Stimulated activated CD4-positive, alpha-beta T cell treated with anti-CD3 and anti-CD28 coated beads, Interleukin-2, amount 100 ng/mL, for 48 hours (primary cell): ENCODE results near the gene LARP7.
"Not testable (repeated sequence)": the region's sequence is repeated elsewhere in the genome, so short reads cannot be mapped to it uniquely, and the experiment has no call there.

ENCODE experiments used
- DNase-seq, 2 donors: peaks; one replicate each; pipeline ENCODE4 v3.0.0-alpha.2; 2020

Gene LARP7

DNA sequence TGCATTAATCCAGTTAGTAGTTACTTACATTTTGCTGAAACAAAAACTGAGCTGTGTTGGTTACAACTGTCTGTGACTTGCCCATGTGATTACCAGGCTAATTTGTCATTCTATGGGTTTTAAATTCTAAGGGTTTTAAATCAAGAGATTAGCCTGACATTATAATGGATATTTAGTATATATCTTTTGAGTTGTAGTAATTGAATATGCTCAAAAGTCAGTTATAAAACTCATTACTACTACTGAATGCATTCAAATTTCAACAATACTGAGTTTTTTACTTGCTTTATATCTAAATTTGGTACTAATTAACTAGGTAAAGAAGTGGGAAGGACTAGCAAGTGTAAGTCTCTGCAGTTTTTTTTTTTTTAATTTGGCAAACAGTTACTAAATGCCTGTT is 14.7 kb downstream of the LARP7 start:
- no peak for DNase-seq

DNA sequence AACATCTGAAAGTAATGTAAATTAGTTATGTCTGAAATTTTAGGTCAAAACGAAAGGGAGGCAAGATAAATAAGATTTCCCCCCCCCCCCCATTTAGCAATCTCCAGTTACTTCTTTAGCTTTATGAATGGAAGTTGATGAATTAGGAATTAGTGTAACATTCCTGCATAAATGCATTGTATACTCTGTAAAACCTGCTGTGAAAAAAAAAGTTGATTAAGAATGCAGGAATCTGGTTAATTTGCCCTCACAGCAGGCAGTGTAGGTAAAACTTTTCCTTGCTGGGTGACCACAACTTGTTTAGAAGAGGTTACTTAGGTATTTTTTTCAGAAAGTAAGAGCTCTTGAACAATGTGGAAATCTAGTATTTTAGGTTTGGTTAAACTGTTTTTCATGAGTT is 15.3 kb downstream of the LARP7 start:
- no peak for DNase-seq

DNA sequence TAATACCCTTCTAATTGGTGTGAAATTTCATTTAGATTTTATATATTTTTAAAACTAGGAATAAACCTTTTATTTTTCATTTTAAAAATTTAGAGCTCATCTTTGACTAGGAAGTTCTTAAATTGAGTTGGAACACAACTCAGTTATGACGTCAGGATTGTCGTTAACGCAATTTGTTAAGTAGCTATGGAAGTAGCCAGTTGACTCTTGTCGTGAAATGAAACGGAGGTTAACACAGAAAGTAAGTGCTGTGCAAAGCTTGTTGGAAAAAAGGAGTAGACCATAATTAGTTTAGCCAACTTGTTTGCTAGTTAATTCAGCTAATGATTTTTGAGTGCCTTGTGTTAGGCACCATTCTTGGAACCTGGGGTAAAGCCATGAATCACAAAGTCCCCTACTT is 18.3 kb downstream of the LARP7 start:
- no peak for DNase-seq

DNA sequence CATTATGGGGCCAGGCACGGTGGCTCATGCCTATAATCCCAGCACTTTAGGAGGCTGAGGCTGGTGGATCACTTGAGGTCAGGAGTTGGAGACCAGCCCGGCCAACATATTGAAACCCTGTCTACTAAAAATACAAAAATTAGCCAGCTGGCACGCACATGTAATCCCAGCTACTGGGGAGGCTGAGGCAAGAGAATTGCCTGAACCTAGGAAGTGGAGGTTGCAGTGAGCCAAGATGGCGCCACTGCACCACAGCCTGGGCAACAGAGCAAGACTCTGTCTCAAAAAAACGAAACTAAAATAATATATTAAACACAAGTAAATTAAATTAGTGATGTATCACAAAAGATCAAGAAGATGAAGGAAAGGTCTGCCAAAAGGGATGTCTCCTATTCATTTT is 19.2 kb downstream of the LARP7 start:
- not testable (repeated sequence) for DNase-seq

DNA sequence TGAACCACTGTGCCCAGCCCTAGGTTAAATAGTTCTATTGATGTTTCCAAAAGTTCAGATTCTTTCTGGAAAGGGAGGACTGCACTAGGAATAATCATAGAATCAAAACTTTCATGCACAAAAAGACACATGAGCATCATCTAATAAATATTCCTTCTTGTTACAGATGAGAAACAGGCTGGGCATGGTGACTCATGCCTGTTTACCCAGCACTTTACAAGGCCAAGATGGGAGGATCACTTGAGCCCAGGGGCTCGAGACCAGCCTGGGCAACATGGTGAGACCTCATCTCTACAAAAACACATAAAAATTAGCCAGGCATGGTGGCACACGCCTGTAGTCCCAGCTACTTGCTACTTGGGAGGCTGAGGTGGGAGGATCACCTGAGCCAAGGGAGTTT is 27.7 kb downstream of the LARP7 start:
- no peak for DNase-seq

DNA sequence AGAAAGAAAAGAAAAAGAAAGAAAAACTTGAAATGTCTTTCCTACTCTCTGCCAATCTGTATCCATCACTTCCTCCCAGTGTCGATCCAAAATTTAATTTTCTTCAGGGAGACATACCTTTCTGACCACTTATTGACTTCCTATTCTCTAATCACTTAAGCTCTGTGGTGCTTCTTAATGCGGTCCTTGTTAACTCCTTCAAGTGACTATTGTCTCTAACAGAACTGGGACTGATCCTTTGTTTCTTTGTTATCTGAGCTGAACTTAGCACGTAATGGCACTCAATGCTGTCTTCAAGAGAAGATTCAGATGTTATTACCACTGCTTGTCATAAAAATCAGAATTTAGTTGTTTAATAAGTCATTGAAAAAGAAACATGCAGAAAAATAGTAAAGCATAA is 31.2 kb downstream of the LARP7 start:
- no peak for DNase-seq

DNA sequence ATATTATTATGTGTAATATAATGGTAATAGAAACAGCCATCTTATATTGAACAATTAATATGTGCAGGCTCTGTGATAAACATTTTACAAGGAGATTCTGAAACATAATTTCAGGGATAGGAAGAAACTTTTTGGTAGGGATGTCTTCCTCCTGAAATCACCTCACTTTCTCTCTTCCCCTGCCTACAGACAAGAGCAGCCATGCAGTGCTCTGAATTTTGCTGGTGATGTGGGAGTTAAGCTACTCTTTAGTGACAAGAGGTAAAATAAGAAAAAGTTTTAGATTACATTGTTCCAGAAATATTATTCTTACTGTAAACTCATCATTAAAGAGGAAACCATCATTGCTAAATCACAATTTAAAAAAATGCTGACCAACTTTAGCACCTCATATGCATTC is 36.1 kb downstream of the LARP7 start:
- no peak for DNase-seq

DNA sequence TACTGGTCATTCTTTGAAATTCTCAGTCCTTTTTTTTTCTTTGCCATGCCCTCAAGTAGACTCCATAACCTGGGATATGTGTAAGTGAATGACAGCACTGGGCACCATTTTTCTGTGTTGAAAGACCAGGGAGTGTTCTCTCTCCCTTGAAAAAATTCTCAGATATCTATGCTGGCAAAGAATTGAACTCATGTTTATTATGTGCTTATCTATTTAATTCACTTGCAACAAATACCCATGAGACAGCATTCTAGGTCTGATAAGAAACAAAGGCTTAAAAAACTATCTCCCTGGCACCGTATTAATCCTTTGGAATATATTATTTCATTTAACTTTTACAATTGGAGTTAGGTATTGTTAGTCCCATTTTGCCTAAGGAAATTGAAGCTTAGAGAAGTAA is 36.7 kb downstream of the LARP7 start:
- DNase-seq, result no peak

DNA sequence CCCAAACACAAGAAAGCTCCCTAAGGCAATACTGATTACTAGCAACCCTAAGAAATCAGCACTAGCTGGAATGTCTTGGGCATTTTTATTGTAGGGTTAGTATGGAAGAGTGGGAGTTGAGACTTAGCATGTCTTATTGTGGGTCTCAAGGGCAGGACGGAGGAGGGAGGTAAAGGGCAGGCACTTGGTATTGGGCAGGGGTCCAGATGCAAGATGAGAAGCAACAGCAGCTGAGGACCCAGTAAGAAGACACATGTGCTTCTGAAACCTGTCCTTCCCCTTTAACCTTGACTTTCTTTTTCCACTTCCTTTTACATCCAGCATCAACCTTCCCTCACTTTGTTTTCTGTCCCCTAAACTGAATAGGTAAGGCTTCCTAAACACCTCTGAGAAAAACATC is 37.4 kb downstream of the LARP7 start:
- DNase-seq, result no peak

DNA sequence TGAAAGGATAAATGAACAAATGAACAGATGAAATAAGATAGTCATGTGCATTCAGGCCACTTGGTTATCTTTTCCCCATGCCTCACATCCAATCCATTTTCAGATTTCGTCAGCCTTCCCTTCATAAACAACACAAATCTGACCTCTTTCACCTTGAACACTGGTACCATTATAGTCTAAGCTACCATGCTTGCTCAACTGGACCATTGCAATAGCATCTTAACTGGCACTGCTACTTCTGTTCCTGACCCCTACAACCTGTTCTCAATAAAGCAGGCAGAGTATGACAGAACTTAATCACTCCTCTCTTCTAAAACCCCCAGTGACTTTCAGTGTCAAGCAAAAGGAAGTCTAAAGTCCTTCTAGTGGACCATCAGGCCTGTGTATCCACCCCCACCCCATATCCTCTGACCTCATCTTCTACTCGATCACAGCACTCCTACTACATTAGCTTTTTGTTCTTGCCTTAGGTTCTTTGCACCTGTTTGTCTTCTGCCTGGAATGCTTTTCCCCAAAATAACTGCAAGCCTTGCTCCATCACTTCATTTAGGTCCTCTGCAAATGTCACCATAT is 40.7 kb downstream of the LARP7 start:
- DNase-seq, result no peak

DNA sequence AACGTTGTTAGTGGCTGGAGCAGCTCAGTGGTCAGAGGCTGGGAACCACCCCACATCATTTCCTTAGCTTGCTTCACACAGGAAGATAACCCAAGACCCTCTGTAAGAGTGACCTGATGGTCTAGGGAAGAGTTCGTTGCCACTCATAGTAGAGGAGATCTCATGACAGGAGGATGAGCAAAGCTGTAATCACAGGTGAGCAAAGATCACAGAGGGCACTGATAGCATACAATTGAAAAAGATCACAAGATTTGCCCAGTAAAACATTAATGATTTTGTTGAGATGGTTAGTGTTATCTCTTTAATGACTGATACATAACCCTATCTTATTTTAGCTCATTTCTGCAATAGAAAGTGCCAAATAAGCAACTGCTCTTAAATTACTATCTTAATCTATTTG is 44.1 kb downstream of the LARP7 start:
- no peak for DNase-seq

DNA sequence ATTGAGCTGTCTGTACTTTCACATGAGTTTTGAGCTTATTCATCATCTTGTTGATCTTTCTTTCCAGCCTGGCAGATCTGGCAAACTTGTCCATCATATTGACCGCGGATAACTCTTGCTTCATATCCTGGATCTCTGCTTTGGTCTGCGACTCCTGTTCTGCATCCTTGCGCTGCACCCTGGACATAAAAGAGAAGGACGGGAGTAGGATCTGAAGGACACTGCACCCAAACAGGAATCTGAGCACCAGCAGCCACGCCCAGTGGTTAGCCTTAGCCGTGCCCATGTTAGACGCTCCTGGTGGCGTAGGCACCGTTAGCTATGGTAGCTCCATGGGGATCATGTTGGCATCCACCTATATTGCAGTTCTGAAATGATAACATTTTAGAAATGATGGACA is 56.6 kb downstream of the LARP7 start:
- no peak for DNase-seq

DNA sequence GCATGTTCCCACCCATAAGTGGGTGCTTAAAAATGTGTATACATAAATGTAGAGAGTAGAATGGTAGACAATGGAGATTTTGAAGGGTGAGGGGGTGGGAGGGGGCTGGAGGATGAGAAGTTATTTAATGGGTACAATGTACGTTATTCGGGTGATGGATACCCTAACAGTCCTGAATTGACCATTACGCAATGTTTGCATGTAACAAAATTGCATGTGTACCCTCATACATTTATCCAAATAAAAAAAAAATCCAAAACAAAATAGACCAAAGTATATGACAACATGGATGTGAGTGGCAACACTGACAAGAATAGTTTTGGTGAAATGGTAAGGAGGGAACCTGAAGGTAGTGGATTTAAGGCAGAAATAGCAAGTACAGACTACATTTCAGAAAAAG is 63.7 kb downstream of the LARP7 start:
- no peak for DNase-seq

DNA sequence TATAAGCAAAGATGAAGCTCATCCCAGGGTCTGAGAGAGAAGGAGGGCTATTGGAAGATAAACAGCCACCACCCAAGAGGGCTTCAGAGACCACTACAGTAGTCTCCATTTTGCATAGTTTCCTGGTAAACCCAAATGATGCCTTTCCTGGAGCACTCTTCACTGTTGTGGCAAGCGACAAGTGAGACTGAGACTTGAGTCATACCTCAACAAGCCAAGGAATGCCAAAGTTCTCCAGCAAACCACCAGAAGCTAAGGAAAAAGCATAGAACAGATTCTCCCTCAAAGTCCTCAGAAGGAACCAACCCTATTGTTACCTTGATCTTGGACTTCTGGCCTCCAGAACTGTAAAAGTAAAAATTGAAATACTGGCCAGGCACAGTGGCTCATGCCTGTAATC is 65.9 kb downstream of the LARP7 start:
- no peak for DNase-seq

DNA sequence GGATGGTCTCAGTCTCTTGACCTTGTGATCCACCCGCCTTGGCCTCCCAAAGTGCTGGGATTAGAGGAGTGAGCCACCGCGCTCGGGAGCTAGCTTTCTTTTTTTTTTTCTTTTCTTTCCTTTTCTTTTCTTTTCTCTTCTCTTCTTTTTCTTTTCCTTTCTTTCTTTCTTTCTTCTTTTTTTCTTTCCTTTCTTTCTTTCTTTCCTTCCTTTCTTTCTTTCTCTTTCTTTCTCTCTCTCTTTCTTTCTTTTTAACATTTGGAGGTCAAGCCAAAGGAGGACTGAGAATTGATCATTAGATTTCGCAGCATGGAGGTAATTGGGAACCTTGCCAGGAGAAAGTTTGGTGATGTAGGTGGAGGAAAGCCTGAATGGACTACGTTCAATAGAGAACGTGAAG is 67.4 kb downstream of the LARP7 start:
- DNase-seq, result no peak

DNA sequence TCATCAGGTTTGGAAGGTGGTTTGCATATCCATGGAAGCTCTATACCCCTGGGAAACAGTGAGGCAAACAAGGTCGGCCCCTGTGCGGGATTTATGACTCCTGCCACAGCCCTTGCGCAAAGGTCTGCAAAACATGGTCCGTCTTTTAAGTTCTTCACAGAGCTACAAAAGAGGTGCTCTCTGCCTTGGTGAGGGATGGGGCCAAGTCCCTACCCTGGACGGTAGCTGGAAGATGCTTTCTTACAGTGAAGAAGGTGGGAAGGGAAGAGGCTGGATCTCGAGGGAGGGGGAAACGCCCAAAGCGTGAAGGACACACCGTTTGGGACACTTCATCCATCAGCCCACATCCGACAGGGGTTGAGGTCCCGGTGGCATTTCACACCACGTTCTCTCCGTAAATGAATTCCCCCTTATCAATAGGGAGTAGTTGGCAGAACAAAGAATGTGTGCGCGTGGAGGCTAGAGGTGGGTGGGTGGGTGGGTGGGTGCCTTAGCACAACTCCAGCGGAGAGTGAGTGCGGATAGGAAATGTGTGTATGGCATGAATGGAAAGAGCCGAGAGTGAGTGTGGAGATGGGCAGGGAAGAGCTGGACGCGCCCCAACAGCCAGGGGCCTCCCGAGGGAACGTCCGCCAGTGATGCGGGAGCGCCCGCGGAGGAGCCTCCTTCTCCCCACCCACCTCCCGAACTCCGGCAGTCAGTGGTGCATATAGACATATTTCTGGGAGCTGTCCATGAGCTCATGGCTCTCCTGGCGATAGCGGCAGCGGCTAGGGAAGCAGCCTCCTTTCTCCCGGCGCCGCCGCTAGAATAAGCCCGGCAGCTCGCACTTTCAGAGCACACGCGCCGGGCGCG is 68.3 kb downstream of the LARP7 start:
- DNase-seq, result no peak

DNA sequence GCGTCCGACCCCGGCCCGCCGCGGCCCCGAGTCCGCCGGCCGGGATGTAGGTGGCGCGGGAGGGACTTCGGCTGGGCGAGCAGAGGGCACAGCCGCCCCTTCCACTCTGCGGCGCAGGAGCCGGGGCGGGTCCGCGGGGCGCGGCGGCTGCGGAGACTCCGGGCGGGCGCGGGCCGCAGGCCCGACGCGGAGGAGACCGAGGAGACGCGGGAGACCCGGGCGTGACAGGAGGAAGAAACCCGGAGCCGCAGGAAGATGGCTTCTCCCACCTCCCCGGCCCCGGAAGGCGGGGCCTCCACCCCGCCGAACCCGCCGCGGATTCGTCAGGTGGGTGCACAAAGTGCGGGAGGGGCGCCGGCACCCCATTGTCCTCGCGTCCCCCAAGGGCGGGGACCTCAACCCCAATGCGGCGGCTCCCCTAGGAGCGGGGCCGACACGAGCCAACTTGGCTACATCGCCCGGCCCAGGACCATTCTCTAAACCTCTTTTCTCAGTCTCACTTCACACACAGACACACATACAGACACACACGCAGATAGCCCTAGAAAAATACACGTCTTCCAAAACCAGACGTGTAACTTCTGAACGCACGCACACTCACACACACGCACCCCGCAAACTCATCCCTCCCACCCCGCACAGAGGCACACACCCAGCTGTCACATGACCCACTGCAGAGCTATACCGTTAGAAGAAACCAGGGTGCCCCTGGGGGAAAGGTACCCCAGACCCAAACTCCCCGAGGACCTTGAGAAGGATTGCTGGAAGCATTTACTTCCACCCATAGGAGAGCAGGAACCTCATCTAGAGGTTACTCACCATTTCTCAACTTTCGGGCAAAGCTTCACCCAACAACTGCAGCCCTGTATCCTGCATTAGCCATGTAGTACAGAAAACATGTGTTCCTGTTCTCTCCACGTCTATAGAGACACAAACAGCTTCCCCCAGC is 69.2 kb downstream of the LARP7 start:
- DNase-seq, result not testable (repeated sequence)

DNA sequence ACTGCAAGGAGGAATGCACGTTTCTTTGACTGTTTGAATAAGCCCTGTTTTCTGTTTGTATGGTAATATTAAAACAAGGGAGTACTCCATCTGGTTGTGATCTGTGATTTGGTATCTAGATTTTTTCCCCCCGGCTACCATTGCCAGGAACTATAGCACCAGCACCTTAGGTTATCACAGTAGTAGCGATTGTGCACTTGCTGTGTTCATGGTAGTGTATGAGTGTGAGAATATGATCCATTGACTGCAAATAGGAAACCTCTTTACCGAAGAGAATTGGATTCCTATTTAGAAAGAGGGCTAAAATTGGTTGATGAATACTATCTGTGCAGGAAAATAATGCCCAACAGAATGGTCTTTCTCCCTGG is 69.9 kb downstream of the LARP7 start:
- no peak for DNase-seq
